H1 (cell line): ENCODE measurements around the gene STAP2. TPM values are rescaled to one million over a fixed set of nuclear protein-coding genes. Genes with fewer than 3 reads are reported as not detected.
A peak's percentile ranks its signal among the peaks of the same experiment; 100 is the strongest.

ENCODE experiments used
- CBX8 ChIP-seq: fragments of 300-800, 300-1000 bp; sonication (generic); IDR thresholded peaks from 2 replicates; pipeline ENCODE4 v1.7.1; 2016; ENCODE audit warnings: low read depth, low read length, borderline replicate concordance
- RAD21 ChIP-seq, 2 experiments: IDR thresholded peaks in 1 of 2; conservative IDR thresholded peaks in 1 of 2; 2 replicates each; pipeline ENCODE4 v1.6.1; 2011; ENCODE audit warnings: low read depth in 2 of 2, low read length in 2 of 2, improper control_type of control experiment in 1 of 2, inconsistent platforms in 1 of 2, mild to moderate bottlenecking in 1 of 2, moderate library complexity in 1 of 2
- RBBP5 ChIP-seq: IDR thresholded peaks from 2 replicates; pipeline ENCODE4 v1.7.1; 2012; ENCODE audit warnings: low read depth, mild to moderate bottlenecking, inconsistent platforms, low read length, moderate library complexity, borderline replicate concordance
- SP1 ChIP-seq: IDR thresholded peaks from 2 replicates; pipeline ENCODE4 v1.6.1; 2011; ENCODE audit warnings: low read depth, low read length
- SUZ12 ChIP-seq: fragments of 200-600 bp; sonication (generic); IDR thresholded peaks from 2 replicates; pipeline ENCODE4 v1.6.1; 2012; ENCODE audit warnings: mild to moderate bottlenecking, inconsistent platforms, low read length, moderate library complexity, mixed read lengths
- polyA plus RNA-seq, 7 experiments: library from polyadenylated mRNA; depleted of rRNA in 3 of 7; stranded (reverse) in 5 of 7; unstranded in 2 of 7; fragments of >200 nt in 5 of 7; fragments of 200-250 nt in 2 of 7; gene quantifications; 1 replicate in 5 of 7; 2 replicates in 1 of 7; 4 replicates in 1 of 7; pipeline versions ENCODE4 v1.2.1 to v1.2.3, GENCODE V29; 2011 to 2013; ENCODE audit warnings: missing spikeins in 2 of 7, mixed read lengths in 2 of 7
- total RNA-seq: library from RNA; stranded (reverse); fragmentation: NEBNext Ultra II Directional; extraction: Animal tissue kit (Norgen Biotek cat#: 25700); gene quantifications from 2 replicates; pipeline ENCODE4 v1.2.1, GENCODE V29; 2021
- TF ChIP-seq, protein P1 (sequence below), 3 experiments: IDR thresholded peaks; 1 replicate in 2 of 3; 2 replicates in 1 of 3; pipeline versions ENCODE4 v1.5.1 to v1.6.1; 2011; ENCODE audit warnings: low read length in 3 of 3, mild to moderate bottlenecking in 3 of 3, inconsistent platforms in 2 of 3, low read depth in 1 of 3, moderate library complexity in 1 of 3; ENCODE audit not compliant: insufficient read depth in 1 of 3; ENCODE audit errors: control extremely low read depth in 1 of 3

Gene STAP2
- total and polyA plus RNA-seq, 2 of the 8 experiments (the other 6 are each of a cell fraction or from before 2014, with no cell fraction given), result 15.3 to 37.3 TPM

- TF ChIP-seq CBX8 (no peak), SP1 (no peak), SUZ12 (no peak), RBBP5 (no peak), RAD21 (IDR thresholded peaks at IDR 0.05 in 1 of 2, conservative IDR thresholded peaks at IDR 0.05 in 1 of 2; ENCODE audit: low read depth in 2 of 2, low read length in 2 of 2) (peak; percentile 32 to 59)
- TF ChIP-seq, protein P1, sequence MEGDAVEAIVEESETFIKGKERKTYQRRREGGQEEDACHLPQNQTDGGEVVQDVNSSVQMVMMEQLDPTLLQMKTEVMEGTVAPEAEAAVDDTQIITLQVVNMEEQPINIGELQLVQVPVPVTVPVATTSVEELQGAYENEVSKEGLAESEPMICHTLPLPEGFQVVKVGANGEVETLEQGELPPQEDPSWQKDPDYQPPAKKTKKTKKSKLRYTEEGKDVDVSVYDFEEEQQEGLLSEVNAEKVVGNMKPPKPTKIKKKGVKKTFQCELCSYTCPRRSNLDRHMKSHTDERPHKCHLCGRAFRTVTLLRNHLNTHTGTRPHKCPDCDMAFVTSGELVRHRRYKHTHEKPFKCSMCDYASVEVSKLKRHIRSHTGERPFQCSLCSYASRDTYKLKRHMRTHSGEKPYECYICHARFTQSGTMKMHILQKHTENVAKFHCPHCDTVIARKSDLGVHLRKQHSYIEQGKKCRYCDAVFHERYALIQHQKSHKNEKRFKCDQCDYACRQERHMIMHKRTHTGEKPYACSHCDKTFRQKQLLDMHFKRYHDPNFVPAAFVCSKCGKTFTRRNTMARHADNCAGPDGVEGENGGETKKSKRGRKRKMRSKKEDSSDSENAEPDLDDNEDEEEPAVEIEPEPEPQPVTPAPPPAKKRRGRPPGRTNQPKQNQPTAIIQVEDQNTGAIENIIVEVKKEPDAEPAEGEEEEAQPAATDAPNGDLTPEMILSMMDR (IDR thresholded peaks at IDR 0.05; ENCODE audit: control extremely low read depth in 1 of 3, insufficient read depth in 1 of 3, low read depth in 1 of 3, low read length in 3 of 3), result peak; percentile 50 to 62 (median 52)
Observed at GRCh38 chr19:4369888-4370260, 31.2 kb upstream of the STAP2 start (continued).
